Effector memory CD4-positive, alpha-beta T cell (primary cell): ENCODE data around the gene MPRIP.

Source experiments
- DNase-seq, 3 donors: peaks; one replicate each; pipeline ENCODE4 v3.0.0-alpha.2; 2020
- H3K27ac ChIP-seq: 2 replicates; pipeline ENCODE4 v1.7.0; 2013; ENCODE audit warnings: mild to moderate bottlenecking, low read length, moderate library complexity; ENCODE audit not compliant: insufficient read depth, poor library complexity, severe bottlenecking
- H3K27me3 ChIP-seq: replicated peaks from 2 replicates; pipeline ENCODE4 v1.7.0; 2013; ENCODE audit warnings: mild to moderate bottlenecking, low read length; ENCODE audit not compliant: insufficient read depth, control insufficient read depth, poor library complexity, severe bottlenecking
- H3K36me3 ChIP-seq: 2 replicates; pipeline ENCODE4 v1.7.0; 2013; ENCODE audit warnings: mild to moderate bottlenecking, low read length, moderate library complexity; ENCODE audit not compliant: control insufficient read depth, insufficient read depth
- H3K4me1 ChIP-seq: 2 replicates; pipeline ENCODE4 v1.7.0; 2013; ENCODE audit warnings: low read length, mild to moderate bottlenecking; ENCODE audit not compliant: control insufficient read depth, insufficient read depth, poor library complexity, severe bottlenecking
- H3K4me3 ChIP-seq: 2 replicates; pipeline ENCODE4 v1.7.0; 2013; ENCODE audit warnings: low read length, low read depth, mild to moderate bottlenecking; ENCODE audit not compliant: insufficient read depth, poor library complexity, severe bottlenecking
- H3K9me3 ChIP-seq: 2 replicates; pipeline ENCODE4 v1.7.0; 2013; ENCODE audit warnings: mild to moderate bottlenecking, low read length, moderate library complexity; ENCODE audit not compliant: control insufficient read depth

MPRIP gene

GRCh38 chr17:17070931-17071330 is 28.7 kb downstream of the MPRIP start:
- Histone ChIP-seq H3K36me3 (peaks cover 1% of the 10 kb centered on the region), H3K4me3 (no peak overlapping the region), H3K27ac (no peak overlapping the region), H3K4me1 (no peaks in the 10 kb centered on the region), H3K27me3 (no peaks in the 10 kb centered on the region), H3K9me3 (no peaks in the 10 kb centered on the region)
- no peak for DNase-seq

GRCh38 chr17:17071531-17072360 is 29.5 kb downstream of the MPRIP start:
- no peak overlapping the region for H3K27ac ChIP-seq
- DNase-seq = no peak
- H3K4me3 ChIP-seq = no peak overlapping the region
- H3K4me1 ChIP-seq = no peaks in the 10 kb centered on the region
- no peaks in the 10 kb centered on the region for H3K9me3 ChIP-seq
- H3K36me3 ChIP-seq = peaks cover 8% of the 10 kb centered on the region
- H3K27me3 ChIP-seq = no peaks in the 10 kb centered on the region

GRCh38 chr17:17072546-17072945 is 30.3 kb downstream of the MPRIP start:
- Histone ChIP-seq H3K36me3 (peaks cover 10% of the 10 kb centered on the region), H3K27me3 (no peaks in the 10 kb centered on the region), H3K27ac (no peak overlapping the region), H3K4me1 (no peaks in the 10 kb centered on the region), H3K4me3 (no peak overlapping the region), H3K9me3 (no peaks in the 10 kb centered on the region)
- no peak for DNase-seq

GRCh38 chr17:17073030-17073564 is 30.8 kb downstream of the MPRIP start:
- no peak overlapping the region for H3K27ac ChIP-seq
- H3K27me3 ChIP-seq = no peaks in the 10 kb centered on the region
- H3K9me3 ChIP-seq = no peaks in the 10 kb centered on the region
- no peak for DNase-seq
- H3K4me3 ChIP-seq = no peak overlapping the region
- H3K36me3 ChIP-seq = peaks cover 15% of the 10 kb centered on the region
- no peaks in the 10 kb centered on the region for H3K4me1 ChIP-seq

- peaks cover 22% of the 10 kb centered on the region for H3K36me3 ChIP-seq
- DNase-seq = no peak
- no peak overlapping the region for H3K27ac ChIP-seq
These were observed 31.5 kb downstream of the MPRIP start for GRCh38 chr17:17073581-17074403.

GRCh38 chr17:17075125-17075781 is 33.0 kb downstream of the MPRIP start:
- Histone ChIP-seq H3K9me3 (no peaks in the 10 kb centered on the region), H3K4me3 (no peak overlapping the region), H3K27me3 (no peaks in the 10 kb centered on the region), H3K36me3 (peaks cover 33% of the 10 kb centered on the region), H3K27ac (no peak overlapping the region), H3K4me1 (no peaks in the 10 kb centered on the region)
- no peak for DNase-seq

More at GRCh38 chr17:17073581-17074403, 31.5 kb downstream of the MPRIP start:
- Histone ChIP-seq H3K4me3 (no peak overlapping the region), H3K27me3 (no peaks in the 10 kb centered on the region), H3K9me3 (no peaks in the 10 kb centered on the region), H3K4me1 (no peaks in the 10 kb centered on the region)

GRCh38 chr17:17076066-17076465 is 33.8 kb downstream of the MPRIP start:
- Histone ChIP-seq H3K4me3 (no peak overlapping the region), H3K4me1 (no peaks in the 10 kb centered on the region), H3K27ac (no peak overlapping the region), H3K27me3 (no peaks in the 10 kb centered on the region), H3K9me3 (no peaks in the 10 kb centered on the region), H3K36me3 (peaks cover 33% of the 10 kb centered on the region)
- DNase-seq = no peak

GRCh38 chr17:17077101-17077500 is 34.8 kb downstream of the MPRIP start:
- Histone ChIP-seq H3K27me3 (no peaks in the 10 kb centered on the region), H3K27ac (no peak overlapping the region), H3K4me3 (no peak overlapping the region), H3K4me1 (no peaks in the 10 kb centered on the region), H3K36me3 (peaks cover 33% of the 10 kb centered on the region), H3K9me3 (no peaks in the 10 kb centered on the region)
- no peak for DNase-seq

GRCh38 chr17:17077861-17078732 is 35.8 kb downstream of the MPRIP start:
- Histone ChIP-seq H3K36me3 (peaks cover 33% of the 10 kb centered on the region), H3K27me3 (no peaks in the 10 kb centered on the region), H3K4me3 (no peak overlapping the region), H3K27ac (no peak overlapping the region), H3K4me1 (no peaks in the 10 kb centered on the region), H3K9me3 (no peaks in the 10 kb centered on the region)
- no peak for DNase-seq
